Activated CD4-positive, alpha-beta T cell treated with anti-CD3 and anti-CD28 coated beads, Interleukin-2, amount 50 U/mL, for 1 hour (primary cell): ENCODE data around the gene NEK6.

Source experiments
- DNase-seq: peaks from one replicate; pipeline ENCODE4 v3.0.0-alpha.2; 2020

Gene NEK6

DNA sequence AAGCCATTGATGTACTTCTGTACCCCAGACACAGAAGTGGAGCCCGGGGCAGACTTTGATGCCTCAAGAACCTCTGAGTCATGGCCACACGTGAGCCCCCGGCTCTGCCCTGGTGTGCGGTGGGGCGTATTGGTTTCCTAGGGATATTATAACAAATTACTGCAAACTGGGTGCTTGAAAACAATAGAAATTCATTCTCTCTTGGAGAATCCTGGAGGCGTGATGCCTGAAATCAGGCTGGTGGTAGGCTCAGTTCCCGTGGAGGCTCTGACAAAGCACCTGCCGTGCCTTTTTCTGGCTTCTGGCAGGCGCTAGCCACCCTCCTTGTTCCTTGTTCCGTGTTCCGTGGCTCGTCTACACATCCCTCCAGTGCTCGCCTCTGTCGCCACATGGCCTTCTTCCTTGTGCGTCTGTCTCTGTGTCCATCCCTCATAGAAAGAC, 24.2 kb downstream of the NEK6 start:
- DNase-seq: no peak

DNA sequence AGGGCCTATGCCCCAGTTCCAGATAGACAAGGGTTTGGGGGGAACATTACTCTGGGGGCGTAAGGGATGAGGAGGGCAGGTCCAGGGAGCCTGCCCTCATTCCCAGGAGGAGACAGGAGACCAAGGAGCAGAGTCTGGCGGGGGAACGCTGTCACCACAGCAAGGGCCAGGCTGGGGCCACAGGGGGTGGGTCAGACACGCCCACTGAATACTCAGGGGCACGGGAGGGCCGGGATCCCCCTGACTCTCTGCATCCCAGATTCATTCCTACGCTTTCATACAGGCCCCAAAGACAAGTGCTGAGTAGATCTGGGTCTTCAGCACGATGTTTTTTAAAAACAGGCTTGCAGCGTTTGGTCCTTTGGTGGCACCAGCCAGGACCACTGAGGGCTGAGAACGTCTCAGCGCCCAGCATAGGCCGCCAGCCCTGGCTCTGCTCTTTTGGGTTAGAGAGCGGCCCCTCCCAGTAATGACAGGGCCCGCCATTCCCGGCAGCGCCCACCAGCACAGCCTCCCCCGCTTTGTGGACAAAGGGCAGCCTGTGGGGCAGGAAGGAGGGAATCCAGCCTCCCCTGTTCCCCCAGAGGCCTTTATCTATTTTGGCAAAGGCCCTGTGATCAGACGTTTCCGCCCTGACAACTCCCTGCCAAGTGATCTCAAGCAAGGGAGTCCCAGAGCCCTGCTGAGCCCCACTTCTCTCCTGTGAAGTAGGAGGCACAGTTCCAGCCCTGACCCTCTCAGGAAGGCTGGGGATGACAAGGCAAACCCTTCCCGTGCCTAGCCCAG, 24.9 kb downstream of the NEK6 start:
- no peak for DNase-seq

DNA sequence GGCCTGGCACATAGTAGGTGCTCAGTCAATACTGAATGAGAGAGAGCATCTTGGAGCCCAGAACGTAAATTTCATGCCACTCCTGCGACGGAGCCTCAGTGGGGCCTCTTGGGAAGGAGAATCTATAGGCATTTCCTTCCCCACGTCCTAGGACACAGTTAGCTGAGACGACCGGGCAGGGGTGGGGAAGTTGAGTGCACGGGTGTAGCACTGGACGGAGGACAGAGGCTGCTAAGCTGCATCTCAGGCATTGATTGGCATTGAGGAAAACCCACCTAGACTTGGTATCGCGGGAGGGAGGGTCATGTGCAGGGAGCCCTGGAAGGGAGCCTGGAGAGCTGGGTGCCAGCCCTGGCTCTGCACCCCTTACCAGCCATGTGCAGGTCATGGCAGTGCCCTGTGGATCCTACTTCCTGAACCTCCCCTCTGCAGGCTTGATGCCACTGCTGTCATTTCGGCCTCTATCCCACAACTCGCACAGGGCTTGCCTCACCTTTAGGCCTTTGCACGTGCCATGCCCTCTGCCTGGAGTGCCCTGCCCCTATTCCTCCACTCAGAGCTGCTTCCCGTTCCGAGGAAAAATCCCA, 25.6 kb downstream of the NEK6 start:
- no peak for DNase-seq

DNA sequence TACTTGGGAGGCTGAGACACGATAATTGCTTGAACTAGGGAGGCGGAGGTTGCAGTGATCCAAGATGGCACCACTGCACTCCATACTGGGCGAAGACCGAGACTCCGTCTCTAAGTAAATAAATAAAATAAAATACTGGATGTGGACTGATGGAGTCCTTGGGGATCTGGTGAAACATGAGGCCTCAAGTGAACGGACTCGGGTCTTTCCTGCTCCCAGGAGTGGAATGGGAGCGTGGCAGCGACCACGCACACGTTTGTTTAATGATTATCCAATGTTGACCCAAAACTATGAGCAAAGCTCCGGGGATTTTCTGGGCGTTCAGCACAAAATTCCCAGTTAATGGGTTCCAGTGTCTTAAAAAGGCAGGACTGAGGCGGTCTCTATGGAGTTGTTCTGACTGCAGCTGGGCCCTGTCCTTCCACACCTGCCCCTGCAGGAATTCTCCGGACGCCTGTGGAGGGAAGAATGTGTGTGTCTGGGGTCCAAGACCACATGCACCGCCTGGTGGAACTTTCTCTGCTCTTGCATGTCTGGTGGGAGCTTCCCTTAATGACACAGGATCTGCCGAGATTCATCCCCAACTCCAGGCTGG, 26.6 kb downstream of the NEK6 start:
- DNase-seq: no peak

DNA sequence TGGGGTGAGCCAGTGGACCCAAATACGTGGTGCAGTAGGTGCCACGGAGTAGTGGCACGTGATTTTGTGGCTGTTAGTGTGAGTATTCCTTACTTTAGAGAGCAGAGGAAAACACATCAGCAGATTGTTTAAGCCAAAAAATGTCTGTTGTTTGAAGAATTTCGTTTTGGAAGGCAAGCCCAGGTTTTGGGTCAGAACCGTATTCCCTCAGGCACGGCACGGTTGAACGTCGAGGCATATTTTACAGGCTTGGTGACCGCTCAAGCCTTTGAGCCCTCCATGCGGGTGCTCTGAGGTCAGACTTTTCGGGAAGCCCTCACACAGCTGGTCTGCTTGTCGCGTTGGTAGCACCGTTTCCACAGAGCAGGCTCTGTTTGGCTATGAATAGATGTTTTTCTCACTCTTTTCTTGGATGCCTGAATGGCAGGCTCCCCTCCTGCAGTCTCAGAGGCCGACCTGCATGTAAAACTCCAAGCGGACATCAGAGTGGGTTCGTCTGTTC, 27.2 kb downstream of the NEK6 start:
- DNase-seq: no peak

DNA sequence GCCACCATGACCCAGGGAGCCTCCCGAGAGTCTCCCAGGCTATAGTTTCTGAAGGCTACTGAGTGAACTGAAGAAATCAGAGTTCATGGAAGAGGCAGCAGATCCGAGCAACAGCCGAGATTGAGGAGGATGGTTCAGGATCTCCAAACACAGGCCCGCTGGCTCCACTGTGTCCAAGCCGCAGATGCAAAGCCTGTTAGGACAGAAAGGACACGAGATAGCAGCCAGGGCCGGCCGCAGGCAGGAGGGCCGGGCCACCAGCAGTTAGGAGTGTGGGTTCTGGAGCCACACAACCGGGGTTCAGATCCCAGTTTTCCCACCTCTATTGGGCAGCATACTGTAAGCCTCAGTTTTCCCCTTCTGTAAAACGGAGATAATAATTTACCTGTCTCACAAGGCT, 27.7 kb downstream of the NEK6 start:
- DNase-seq: no peak

DNA sequence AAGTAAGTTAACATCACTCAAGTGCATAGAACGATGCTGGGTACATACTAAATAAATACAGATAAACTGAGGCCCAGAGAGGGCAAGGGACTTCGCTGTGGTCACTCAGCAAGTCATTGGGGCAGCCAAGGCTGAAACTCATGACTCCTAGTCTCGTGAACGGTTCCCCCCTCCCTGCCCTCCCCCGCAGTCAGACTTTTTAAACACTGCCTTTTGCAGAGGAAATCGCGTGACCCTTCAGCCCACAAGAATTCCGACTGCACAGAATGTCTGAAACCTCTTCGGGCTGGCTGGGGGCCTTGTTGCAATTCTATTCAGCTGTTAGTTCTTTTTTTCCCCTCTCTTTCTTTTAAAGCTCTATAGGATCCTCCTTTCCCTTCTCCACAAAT, 28.1 kb downstream of the NEK6 start:
- no peak for DNase-seq

DNA sequence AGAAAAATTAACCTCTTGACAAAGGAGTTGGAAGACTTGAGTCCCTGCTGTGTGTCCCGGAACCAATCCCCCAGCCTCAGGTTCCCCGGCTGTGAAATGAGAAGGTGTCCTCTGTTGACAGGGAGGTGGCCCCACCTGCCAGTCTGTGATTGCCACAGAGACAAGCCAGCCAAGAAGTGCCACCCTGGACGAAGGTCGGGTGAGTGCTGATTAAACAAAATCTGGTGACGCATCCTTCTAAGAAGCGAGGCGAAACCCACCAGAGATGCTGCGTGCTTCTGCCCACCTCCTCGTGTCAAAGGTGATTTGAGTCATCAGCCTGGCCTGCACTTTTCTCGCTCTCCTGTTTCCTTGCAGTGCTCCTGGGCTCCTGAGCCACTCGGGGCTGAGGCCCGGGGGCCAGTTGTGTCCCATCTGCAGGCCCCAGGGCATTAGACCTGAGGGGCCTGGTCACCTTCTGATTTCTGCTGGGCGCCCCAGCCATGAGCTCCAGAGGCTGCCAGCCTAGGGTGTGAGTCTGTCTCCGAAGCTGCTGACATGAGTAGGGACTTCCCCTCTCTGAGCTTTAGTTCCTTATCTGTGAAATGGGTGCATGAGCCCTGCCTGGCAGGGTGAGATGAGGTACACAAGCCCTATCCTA, 28.7 kb downstream of the NEK6 start:
- DNase-seq: no peak

DNA sequence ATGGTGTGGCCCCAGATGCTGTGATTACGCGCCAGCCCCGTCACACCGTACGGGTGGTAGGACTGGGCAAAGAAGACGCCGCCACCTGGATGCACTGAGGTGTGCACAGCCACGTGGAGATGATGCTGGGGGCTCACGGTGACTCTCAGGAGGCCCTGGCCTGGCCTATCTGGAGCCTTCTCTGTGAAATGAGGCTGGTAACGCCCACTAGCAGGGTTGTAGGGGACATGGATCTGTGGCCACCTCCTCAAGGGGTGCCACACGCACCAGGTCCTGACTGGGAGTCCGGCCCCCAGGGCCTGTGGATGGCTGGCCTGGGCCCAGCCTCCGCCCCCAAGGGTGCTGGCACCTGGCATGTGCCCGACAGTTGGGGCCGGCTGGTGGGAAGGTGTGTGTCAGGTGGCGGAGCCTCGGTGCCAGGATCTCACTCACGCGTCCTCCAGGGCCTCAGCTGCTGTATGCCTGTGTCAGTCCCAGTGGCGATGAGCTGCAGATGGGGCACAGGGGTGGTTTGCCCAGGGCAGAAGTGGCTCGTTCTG, 32.4 kb downstream of the NEK6 start:
- DNase-seq: no peak

DNA sequence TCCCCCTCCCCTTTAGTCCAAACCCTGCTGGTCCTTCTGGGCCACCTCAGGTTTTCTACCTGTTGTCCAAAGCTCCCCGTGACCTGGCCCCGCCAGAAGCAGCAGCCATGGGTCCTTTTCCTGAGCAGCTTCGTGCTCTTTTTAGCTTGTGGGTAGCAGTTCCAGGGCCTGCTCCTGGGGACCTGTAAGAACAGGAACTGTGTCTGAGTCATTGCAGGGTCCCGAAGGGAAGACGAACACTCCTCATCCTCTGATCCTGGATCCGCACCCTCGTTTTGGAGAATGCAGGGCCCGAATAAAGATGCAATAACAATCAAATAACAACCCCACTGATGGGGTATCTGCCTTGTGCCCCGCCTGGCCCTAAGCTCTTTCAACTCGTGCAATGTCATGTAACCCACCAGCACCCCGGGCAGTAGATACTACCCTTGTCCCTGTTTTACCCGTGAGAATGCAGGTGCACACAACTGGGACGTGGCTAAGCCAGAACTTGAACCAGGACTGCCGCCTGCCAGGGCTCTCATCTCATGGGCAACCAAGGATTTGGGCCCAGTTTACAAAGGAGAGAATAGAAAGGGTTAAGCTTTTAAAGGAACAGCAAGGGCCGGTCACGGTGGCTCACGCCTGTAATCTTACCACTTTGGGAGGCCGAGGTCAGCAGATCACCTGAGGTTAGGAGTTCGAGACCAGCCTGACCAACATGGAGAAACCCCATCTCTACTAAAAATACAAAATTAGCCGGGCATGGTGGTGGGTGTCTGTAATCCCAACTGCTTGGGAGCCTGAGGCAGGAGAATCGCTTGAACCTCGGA, 33.2 kb downstream of the NEK6 start:
- no peak for DNase-seq

DNA sequence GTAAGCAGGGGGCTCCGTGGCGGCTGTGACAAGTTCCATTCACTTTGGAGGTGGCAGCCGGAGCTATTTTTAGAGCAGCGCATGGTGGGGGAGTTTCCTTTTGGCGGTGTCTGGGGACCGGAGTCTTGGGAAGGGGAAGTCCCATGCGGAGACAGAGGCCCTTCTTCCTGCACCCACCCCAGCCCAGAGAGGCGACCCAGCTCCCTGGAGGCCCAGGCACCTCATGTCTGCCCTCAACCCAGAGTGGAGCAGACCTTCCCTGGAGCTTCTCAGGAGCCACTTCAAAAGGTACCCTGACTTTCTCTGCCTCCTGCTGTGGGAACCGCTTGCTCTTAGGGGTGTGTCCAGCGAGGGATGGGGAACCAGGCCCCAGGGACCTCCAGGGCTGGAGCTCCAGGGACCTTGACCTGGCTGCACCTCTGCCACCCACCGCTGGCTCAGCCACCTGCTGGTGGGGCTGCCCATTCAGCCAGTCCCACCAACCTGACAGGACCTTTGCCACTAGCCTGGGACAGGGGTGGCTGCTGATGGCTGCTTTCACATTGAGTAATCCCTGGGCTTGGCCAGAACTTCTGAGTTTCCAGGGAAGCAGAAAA, 34.1 kb downstream of the NEK6 start:
- no peak for DNase-seq

DNA sequence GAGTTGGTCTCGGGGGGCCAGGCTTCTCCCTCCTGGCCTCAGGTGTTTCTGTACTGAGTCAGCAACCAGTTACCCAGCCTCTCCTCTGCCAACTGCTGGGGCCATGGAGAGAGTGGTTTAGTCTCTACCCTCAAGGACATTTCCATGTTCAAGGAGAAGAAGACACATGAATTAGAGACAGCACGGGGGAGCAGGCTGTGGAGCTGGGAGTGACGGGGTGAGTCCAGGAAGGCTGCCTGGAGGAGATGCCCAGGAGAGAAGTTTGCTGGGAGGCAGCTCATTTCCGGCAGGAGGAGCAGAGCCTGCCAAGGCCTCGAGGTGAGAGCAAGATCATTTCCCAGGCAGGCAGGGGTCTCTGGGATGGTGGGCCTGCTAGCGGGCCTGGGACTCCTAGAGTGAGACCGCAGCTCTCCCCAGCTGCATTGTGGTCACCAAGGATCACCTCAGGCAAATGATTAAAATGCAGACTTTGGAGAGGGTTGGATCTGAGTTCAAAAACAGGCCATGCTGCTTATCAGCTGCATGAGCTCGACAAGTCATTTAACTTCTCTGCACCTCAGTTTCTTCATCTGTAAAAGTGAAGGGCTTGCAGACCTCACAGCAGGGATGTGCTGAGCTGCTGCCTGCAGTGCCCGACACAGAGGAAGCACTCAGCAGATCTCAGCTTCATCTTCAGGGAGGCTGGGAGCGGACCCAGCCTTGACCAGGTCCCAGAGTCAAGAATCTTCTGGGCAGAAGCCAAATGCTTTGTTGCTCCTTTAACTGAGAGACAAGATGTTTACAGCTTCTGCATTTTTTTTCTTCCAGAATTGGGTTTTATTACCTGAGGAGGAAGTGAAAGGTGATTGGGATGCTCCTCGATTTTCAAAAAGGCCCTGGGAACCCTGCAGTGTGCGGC, 35.2 kb downstream of the NEK6 start:
- no peak for DNase-seq

DNA sequence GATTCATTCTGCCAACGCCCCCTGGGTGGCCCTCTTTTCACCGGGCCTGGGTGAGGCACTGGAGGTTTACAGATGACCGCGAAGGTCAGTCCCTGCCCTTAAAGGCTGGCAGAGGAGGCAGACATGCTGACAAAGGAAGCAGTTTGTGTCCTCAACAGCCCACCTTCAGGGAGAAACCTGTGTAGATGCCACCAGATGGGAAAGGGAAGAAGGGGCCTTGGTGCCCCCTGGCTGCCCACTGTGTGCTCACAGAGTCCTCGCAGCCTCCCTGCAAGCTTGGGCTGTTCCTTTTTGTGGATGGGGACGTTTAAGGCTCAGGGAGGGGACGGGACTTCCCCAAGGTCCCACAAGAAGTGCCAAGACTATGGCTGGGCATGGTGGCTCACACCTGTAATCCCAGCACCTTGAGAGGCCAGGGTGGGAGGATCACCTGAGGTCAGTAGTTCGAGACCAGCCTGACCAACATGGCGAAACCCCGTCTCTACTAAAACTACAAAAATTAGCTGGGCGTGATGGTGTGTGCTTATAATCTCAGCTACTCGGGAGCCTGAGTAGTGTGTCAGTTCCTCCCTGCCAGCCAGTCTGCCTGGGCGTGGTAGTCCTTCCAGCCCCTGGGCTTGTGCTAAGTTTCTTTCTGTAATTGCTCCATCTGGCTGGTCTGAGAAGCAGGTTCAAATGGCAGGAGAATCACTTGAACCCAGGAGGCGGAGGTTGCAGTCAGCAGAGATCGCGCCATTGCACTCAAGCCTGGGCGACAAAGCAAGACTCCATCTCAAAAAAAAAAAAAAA, 36.2 kb downstream of the NEK6 start:
- no peak for DNase-seq

DNA sequence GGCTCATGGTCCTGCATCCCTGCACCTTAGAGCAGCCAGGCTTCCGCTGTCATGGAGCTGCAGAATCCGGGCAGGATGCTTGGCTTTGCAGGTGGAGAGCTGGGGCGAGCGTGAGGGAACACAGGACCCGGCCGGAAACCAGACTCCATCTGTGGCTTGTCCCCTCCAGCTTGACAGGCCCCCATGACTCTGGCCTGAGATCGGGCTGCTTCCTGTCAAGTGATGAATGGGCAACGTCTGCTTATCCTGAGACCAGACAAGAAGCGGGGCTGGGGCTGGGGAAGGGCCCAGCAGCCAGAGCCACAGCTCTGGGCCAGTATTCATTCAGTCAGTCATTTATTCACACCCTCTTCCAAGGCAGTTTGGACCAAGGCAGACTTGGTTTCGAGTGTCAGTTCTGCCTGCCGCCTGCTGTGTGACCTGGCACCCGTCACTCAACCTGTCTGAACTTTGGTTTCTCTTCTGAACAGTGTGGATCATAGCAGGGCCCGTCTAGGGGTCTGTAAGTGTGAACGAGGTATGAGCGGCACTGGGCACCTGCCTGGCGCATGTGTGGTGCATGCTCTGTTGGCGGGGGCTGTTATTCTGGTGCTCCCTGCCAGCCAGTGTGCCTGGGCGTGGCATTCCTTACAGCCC, 37.5 kb downstream of the NEK6 start:
- DNase-seq: no peak

DNA sequence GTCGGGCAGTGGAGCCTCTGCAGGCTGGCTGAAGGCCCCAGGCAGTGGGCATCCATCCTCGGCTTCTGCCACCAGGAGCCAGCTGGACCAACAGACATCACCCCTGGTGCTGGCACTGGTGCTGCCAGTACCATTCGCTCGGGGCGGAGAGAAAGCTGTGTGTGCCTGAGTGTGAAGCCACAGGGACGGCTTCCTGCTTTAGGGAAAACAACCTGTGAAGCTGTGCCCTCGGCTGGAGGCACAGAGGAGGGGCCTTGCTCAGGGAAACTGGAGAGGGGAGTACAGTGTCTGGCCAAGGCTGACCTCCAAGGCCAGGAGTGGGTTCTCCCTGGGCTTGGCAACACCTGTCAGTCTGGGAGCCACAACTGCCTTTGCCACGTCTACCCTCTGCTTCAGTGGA, 38.3 kb downstream of the NEK6 start:
- DNase-seq: no peak

DNA sequence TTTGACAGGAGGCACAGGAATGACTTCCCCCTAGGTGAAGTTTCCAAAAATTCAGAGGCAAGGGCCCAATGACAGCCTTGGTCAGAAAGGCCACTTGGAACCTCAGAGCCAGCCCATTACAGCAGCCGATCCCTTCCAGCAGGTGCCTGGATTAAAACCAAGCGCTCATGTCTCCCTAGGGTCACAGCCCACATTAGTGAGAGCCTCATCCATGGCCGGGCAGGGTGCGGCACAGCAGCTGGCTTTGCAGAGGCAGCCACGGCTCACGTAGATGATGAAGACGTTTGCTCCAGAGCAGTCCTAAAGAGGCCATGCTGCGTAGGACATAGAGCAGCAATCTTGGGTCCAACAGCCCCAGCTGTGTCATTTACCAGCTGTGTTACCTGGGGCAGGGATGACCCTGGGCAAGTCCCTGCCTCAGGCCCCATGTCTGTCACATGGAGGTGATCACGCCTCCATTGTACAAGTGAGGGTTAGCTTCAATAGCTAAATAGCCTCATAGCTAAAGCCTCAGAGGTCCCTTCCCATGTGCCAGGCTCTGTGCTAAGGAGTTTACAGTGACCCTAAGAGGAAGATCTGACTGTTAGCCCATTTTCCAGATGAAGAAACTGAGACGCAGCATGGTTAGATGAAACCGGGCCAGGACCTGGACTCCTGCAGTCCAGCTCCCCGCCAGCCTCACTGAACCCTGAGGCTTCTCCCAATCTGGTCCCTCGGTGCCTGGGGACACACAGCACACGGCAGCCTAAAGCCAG, 39.2 kb downstream of the NEK6 start:
- DNase-seq: no peak

DNA sequence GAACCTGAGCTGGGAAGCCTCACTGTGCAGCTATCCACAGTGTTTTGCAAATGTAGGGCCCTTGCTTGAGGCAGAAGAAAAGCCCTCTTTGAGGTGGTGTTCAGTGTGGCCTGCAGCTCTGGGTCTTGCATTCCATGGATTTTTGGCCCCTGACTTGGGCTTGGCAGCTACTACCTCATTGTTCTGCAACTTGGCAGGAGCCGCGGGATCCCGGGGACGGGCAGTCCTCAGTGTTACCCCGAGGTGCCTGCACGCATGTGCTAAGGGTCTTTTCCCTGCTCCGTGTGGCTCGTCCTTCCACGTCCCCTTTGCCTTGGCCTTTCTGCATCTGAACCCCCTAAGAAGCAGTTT, 39.8 kb downstream of the NEK6 start:
- no peak for DNase-seq

DNA sequence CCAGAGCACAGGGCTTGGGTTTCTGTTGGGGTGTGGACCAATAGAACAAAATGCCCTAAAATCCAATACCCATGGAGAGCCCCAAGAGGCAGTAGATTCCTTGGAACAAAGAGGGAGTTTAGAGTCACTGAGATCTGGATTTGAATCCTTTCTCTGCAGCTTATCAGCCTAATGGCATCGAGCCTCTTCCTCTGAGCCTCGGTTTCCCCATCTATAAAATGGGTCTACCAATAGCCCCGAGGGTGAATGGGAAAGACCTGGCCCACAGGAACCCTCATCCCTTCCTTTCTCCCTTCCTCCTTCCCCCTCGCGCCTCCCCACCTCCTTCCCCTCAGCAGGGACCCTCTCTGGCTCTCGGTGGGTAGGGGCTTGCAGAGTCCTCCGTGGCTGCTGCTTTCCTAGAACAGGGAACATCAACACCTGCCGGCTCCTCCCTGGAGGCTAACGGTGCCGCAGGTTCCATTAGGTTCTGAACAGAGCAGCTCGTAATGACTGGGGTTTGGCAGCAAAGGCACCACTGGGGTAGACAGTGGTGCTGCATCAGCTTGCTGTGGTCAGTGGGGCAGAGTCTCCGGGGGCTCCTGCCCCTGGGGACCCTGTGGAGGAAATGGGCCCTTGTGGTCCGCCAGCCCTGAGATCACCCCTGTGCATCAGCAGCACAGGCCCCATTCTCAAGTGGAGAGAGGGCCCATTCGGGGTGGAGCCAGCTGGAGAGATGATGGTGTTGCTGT, 40.3 kb downstream of the NEK6 start:
- DNase-seq: no peak
